IMR-90 (cell line): ENCODE measurements around the gene SERPING1. TPM values are rescaled to one million over a fixed set of nuclear protein-coding genes. Genes with fewer than 3 reads are reported as not detected.

ENCODE experiments used
- ATAC-seq: fragments of 200-7000 bp; cut with Tn5 transposase; 2 replicates; pipeline ENCODE4 v1.9.1; 2020; ENCODE audit warnings: low read depth, mild to moderate bottlenecking, moderate library complexity
- BruUV-seq: library from RNA; stranded (reverse); fragments of 400-500 nt; replicated peaks from 2 replicates; lab custom pipeline; 2021; lab: Mats Ljungman, UMichigan
- CTCF ChIA-PET: fragments of 300-600 bp; formaldehyde crosslinking; extraction: SDS; loops from one replicate; lab custom pipeline; 2021; ENCODE audit warnings: antibody characterized with exemption; lab: Yijun Ruan, JAX
- POLR2A ChIA-PET: fragments of 300-600 bp; sonication (Branson Sonifier 250); formaldehyde crosslinking; loops from one replicate; lab custom pipeline; 2022; ENCODE audit warnings: antibody characterized with exemption; ENCODE audit not compliant: unreplicated experiment; lab: Charles Lee
- DNase-seq: peaks from one replicate; pipeline ENCODE4 v3.0.0; 2013
- H2AFZ ChIP-seq: replicated peaks from 2 replicates; pipeline ENCODE3; 2013; ENCODE audit warnings: low read length, mild to moderate bottlenecking; ENCODE audit not compliant: poor library complexity
- H2AK5ac ChIP-seq: 2 replicates; pipeline ENCODE4 v1.6.1; 2013; ENCODE audit warnings: low read depth, low read length, inconsistent platforms
- H2AK9ac ChIP-seq: replicated peaks from 2 replicates; pipeline ENCODE3; 2013; ENCODE audit warnings: mild to moderate bottlenecking, low read depth, low read length, moderate library complexity; ENCODE audit not compliant: poor library complexity
- H2BK120ac ChIP-seq: 2 replicates; pipeline ENCODE4 v1.6.1; 2013; ENCODE audit warnings: low read depth, low read length, inconsistent platforms
- H2BK15ac ChIP-seq: 3 replicates; pipeline ENCODE4 v1.6.1; 2013; ENCODE audit warnings: low read depth, low read length, inconsistent platforms
- H2BK20ac ChIP-seq: 2 replicates; pipeline ENCODE4 v1.6.1; 2013; ENCODE audit warnings: low read depth, mild to moderate bottlenecking, inconsistent platforms, low read length, moderate library complexity
- H2BK5ac ChIP-seq: 2 replicates; pipeline ENCODE4 v1.6.1; 2013; ENCODE audit warnings: mild to moderate bottlenecking, low read depth, low read length, inconsistent platforms; ENCODE audit not compliant: poor library complexity, severe bottlenecking
- H3K14ac ChIP-seq: replicated peaks from 2 replicates; pipeline ENCODE4 v1.6.1; 2013; ENCODE audit warnings: low read depth, low read length, inconsistent platforms
- H3K18ac ChIP-seq: 2 replicates; pipeline ENCODE4 v1.6.1; 2013; ENCODE audit warnings: low read depth, low read length, control low read depth
- H3K23ac ChIP-seq: 2 replicates; pipeline ENCODE4 v1.6.1; 2013; ENCODE audit warnings: low read depth, low read length, inconsistent platforms
- H3K27ac ChIP-seq: 2 replicates; pipeline ENCODE4 v1.5.1; 2013; ENCODE audit warnings: mild to moderate bottlenecking, control low read depth, low read length; ENCODE audit not compliant: insufficient read depth
- H3K27me3 ChIP-seq: 2 replicates; pipeline ENCODE4 v1.6.1; 2013; ENCODE audit warnings: low read length; ENCODE audit not compliant: control insufficient read depth, insufficient read depth
- H3K36me3 ChIP-seq: 2 replicates; pipeline ENCODE4 v1.6.1; 2013; ENCODE audit warnings: low read length, mixed read lengths; ENCODE audit not compliant: control insufficient read depth, insufficient read depth
- H3K4ac ChIP-seq: 2 replicates; pipeline ENCODE4 v1.6.1; 2013; ENCODE audit warnings: low read depth, low read length, inconsistent platforms
- H3K4me1 ChIP-seq: 2 replicates; pipeline ENCODE4 v1.6.1; 2013; ENCODE audit warnings: low read length, mixed read lengths; ENCODE audit not compliant: control insufficient read depth, insufficient read depth
- H3K4me2 ChIP-seq: 2 replicates; pipeline ENCODE4 v1.6.1; 2013; ENCODE audit warnings: low read depth, mild to moderate bottlenecking, control low read depth, low read length, moderate library complexity
- H3K4me3 ChIP-seq: 2 replicates; pipeline ENCODE4 v1.5.1; 2013; ENCODE audit warnings: low read depth, mild to moderate bottlenecking, control low read depth, low read length, moderate library complexity; ENCODE audit not compliant: insufficient read depth
- H3K56ac ChIP-seq: 2 replicates; pipeline ENCODE4 v1.6.1; 2013; ENCODE audit warnings: low read length, inconsistent platforms; ENCODE audit not compliant: insufficient read depth; ENCODE audit errors: extremely low read depth
- H3K79me1 ChIP-seq, 2 experiments: 2 replicates each; pipeline ENCODE4 v1.6.1; 2013; ENCODE audit warnings: low read length in 2 of 2, inconsistent platforms in 1 of 2, low read depth in 1 of 2
- H3K9ac ChIP-seq: 2 replicates; pipeline ENCODE4 v1.6.1; 2013; ENCODE audit warnings: low read depth, low read length, control low read depth
- H3K9me1 ChIP-seq: 2 replicates; pipeline ENCODE4 v1.6.1; 2013; ENCODE audit warnings: low read length, inconsistent platforms; ENCODE audit not compliant: insufficient read depth
- H3K9me3 ChIP-seq: 2 replicates; pipeline ENCODE4 v1.6.1; 2013; ENCODE audit warnings: low read length; ENCODE audit not compliant: control insufficient read depth, insufficient read depth
- H4K20me1 ChIP-seq: 2 replicates; pipeline ENCODE4 v1.6.1; 2013; ENCODE audit warnings: low read length, inconsistent platforms; ENCODE audit not compliant: insufficient read depth
- H4K5ac ChIP-seq: 2 replicates; pipeline ENCODE4 v1.6.1; 2013; ENCODE audit warnings: mild to moderate bottlenecking, low read depth, low read length, control low read depth
- H4K8ac ChIP-seq, 2 experiments: 2 replicates each; pipeline ENCODE4 v1.6.1; 2013; ENCODE audit warnings: low read depth in 2 of 2, low read length in 2 of 2, control low read depth in 1 of 2, inconsistent platforms in 1 of 2
- H4K91ac ChIP-seq: 2 replicates; pipeline ENCODE4 v1.6.1; 2013; ENCODE audit warnings: low read depth, low read length, inconsistent platforms; ENCODE audit not compliant: insufficient read depth
- BHLHE40 ChIP-seq: fragments of 150-350 bp; IDR thresholded peaks from 2 replicates; pipeline ENCODE4 v1.6.1; 2016; ENCODE audit warnings: mild to moderate bottlenecking, low read depth, low read length
- CEBPB ChIP-seq: IDR thresholded peaks from 2 replicates; pipeline ENCODE4 v1.6.1; 2012; ENCODE audit warnings: low read depth, low read length, improper control_type of control experiment
- POLR2A ChIP-seq: IDR thresholded peaks from 2 replicates; pipeline ENCODE4 v1.6.1; 2012; ENCODE audit warnings: mild to moderate bottlenecking, low read depth, low read length
- WGBS, 2 experiments: methylation state at CpG; one replicate each; pipeline versions ENCODE4 v1.1.5 to v1.1.7; 2013; ENCODE audit warnings: missing lambda C conversion rate in 2 of 2; ENCODE audit not compliant: insufficient read length in 1 of 2; ENCODE audit errors: extremely low coverage in 2 of 2; 5-methylcytosine and 5-hydroxymethylcytosine counted together
- dilution Hi-C: fragments of 300-500 bp; cut with HindIII; formaldehyde crosslinking; loops from one replicate; pipeline ENCODE4 v1.14.3; 2018; ENCODE audit warnings: low sequenced_read_pairs; ENCODE audit not compliant: unreplicated experiment
- in situ Hi-C: fragments of 300-500 bp; cut with MboI; formaldehyde crosslinking; loops from 3 replicates; pipeline ENCODE4 v1.14.3; 2019; ENCODE audit warnings: low sequenced_read_pairs, inconsistent platforms, mixed read lengths
- intact Hi-C: fragments of 100-400 bp; cut with micrococcal nuclease; formaldehyde crosslinking; loops from 2 replicates; pipeline ENCODE4 v1.10.0; 2022
- polyA plus RNA-seq, 3 experiments: library from polyadenylated mRNA; depleted of rRNA; stranded (reverse); fragments of >200 nt; gene quantifications; 2 replicates each; pipeline ENCODE4 v1.2.3, GENCODE V29; 2012; ENCODE audit warnings: low replicate concordance in 1 of 3
- total RNA-seq: library from RNA; depleted of rRNA; stranded (reverse); fragments of >200 nt; gene quantifications from 2 replicates; pipeline ENCODE4 v1.2.3, GENCODE V29; 2012

SERPING1 gene
- total and polyA plus RNA-seq, 2 of the 4 experiments (the other 2 are of a cell fraction): 2.0 to 30.7 TPM

DNA sequence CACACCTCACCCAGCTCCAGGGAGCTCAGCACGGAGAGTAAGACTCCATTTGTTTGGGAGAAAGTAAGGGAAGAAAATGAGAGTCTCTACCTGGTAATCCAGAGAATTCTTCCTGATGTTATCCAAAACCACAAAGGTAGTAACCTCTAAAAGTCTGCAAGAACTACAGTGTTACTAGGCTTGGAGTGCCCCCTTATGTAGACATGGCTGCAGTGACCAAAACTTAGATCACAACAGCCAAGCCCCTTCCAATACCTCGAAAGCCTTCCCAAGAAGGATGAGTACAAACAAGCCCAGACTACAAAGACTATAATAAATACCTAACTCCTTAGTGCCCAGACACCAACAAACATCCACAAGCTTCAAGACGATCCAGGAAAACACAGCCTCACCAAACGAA, 34.9 kb upstream of the SERPING1 start:
- Histone ChIP-seq H4K20me1 (0 out of 2 replicates have a peak, but pooled peaks cover 6% of the 10 kb centered on the region), H3K9ac (no peak overlapping the region), H3K4me1 (peaks cover 3% of the 10 kb centered on the region), H2AK5ac (no peak overlapping the region), H3K36me3 (peaks cover 10% of the 10 kb centered on the region), H3K79me1 (peaks cover 11 to 22% of the 10 kb centered on the region in 2 experiments; a peak in 3 of 4 replicates), H4K5ac (no peak overlapping the region), H4K8ac (no peak overlapping the region), H3K4me3 (no peak overlapping the region), H3K4me2 (no peak overlapping the region), H3K23ac (no peak overlapping the region), H3K9me1 (no peaks in the 10 kb centered on the region), H2AFZ (no peak overlapping the region), H2BK5ac (no peak overlapping the region), H3K27me3 (no peaks in the 10 kb centered on the region), H3K4ac (no peak overlapping the region), H3K9me3 (no peaks in the 10 kb centered on the region), H4K91ac (no peak overlapping the region), H2AK9ac (no peak overlapping the region), H2BK15ac (no peak overlapping the region), H2BK20ac (no peak overlapping the region), H3K18ac (no peak overlapping the region), H2BK120ac (no peak overlapping the region), H3K14ac (no peak overlapping the region), H3K27ac (no peak overlapping the region), H3K56ac (no peak overlapping the region)
- in situ Hi-C loops (no loop called here), intact Hi-C loops (no loop called here), dilution Hi-C loops (no loop called here)
- CTCF ChIA-PET: no interaction called here
- DNase-seq (no peak), ATAC-seq (no peak)
- no TSS peak for BruUV-seq
- TF ChIP-seq CEBPB (no peak), POLR2A (no peak), BHLHE40 (no peak)
- POLR2A ChIA-PET: no interaction called here
- no CpG with 5 or more reads among the region's 4 CpGs for WGBS, 2 experiments
